ENCODE results near the gene CRYGC.
A peak's percentile ranks its signal among the peaks of the same experiment; 100 is the strongest.

CRYGC gene

DNA sequence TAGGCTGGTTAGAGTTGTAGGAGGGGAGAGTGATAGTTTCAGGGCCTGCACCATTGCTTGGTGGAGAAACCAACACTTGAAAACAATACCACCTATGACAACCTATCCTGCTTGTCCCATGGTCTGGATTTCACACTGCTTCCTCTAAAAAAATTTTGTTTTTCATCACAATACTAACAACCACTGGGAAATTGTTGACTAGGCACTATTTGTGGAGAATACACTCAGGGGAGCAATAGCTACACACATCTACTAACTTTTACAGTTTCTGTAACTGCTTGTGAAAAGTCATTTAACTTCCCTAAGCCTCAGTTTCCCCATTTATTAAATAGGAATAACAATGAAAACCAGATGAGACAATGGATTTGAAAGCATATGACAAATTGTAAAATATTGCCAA, 20.5 kb upstream of the CRYGC start:
- POLR2A ChIA-PET, result no interaction called here
- no peak for DNase-seq (ENCODE audit: extremely low spot score)
- TF ChIP-seq HDGF (IDR thresholded peaks at IDR 0.05; ENCODE audit: borderline replicate concordance), result no peak
- TF ChIP-seq ZNF384 (IDR thresholded peaks at IDR 0.05), result no peak
- no peak for TF ChIP-seq BHLHE40 (IDR thresholded peaks at IDR 0.05; ENCODE audit: borderline replicate concordance)
- TF ChIP-seq FOXM1 (IDR thresholded peaks at IDR 0.05; ENCODE audit: borderline replicate concordance), result no peak
- CTCF ChIA-PET, result no interaction called here

DNA sequence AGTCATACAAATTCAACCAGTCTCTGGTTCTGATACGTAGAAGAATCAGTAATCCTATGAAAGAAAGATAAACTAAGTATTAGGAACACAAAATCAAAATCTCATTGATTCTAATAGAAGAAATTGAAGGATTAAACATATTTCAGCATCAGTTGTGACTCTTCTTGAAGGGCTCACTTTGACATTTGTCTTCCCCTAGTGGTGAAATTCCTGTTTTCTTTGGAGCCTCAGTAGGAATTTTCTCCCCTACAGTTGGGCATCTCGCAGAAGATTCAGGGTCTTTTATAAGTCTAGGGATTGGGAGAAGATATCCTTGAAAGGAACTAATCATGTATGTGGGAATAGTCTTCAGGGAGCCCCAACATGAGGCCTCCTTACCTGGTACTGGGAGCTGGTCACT, 19.2 kb upstream of the CRYGC start:
- ChIA-PET POLR2A (no interaction called here), CTCF (no interaction called here)
- no peak for TF ChIP-seq CTBP1 (IDR thresholded peaks at IDR 0.05; ENCODE audit: borderline replicate concordance)
- DNase-seq (ENCODE audit: extremely low spot score), result no peak

DNA sequence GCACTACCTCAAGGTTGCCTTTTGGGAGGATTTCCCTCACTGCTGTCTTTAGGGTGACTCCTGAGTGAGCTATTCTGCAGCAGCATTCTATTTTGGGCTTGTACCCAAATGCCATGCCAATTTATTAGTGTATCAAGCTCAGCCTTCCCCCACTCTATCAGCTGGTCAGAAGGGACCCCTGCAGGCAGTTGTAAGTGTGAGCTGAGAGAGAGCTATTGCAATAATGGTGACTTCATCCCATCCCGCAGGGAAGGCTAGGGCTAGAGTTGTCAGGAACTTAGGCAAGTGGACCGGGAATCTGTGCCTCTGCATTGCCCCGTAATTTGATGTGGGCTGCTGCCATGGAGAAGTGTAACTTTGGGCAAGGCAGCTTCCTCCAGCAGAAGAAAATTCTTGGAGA, 18.1 kb upstream of the CRYGC start:
- TF ChIP-seq ELF4 (IDR thresholded peaks at IDR 0.05) (no peak), ZNF384 (IDR thresholded peaks at IDR 0.05) (no peak)
- no peak for DNase-seq (ENCODE audit: extremely low spot score)
- ChIA-PET CTCF (interaction anchor here (0.6 to 1.4 kb wide), 4 partner anchors 27 to 46 kb away, joined by 3 to 8 read pairs (median 4); no protein-coding TSS in a partner anchor), POLR2A (no interaction called here)

DNA sequence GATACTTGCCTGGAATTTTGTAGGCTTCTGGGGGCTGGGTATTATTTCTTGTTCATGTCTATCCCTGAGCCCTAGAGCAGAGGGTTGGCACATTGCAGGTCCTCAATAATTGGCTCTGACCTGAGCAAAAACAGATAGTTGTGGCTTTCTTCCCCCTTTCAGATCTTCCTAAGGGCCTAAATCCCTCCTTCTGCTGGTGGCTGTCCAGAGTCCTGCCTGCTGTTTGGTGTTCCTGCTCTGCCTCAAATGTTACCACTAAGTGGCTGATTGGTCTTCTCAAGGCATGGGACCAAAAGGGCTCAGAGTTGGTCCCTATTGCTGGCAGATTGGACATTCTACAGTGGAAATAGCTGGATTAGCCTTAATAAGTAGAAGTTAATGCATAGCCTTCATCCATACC, 17.4 kb upstream of the CRYGC start:
- DNase-seq (ENCODE audit: extremely low spot score), result no peak
- ChIA-PET POLR2A (no interaction called here), CTCF (interaction anchor here (0.7 to 1.4 kb wide), 3 partner anchors 37 to 107 kb away, joined by 4 to 8 read pairs (median 6); no protein-coding TSS in a partner anchor)
- no peak for TF ChIP-seq LEF1 (IDR thresholded peaks at IDR 0.05; ENCODE audit: borderline replicate concordance)
- TF ChIP-seq CTBP1 (IDR thresholded peaks at IDR 0.05; ENCODE audit: borderline replicate concordance), result no peak

DNA sequence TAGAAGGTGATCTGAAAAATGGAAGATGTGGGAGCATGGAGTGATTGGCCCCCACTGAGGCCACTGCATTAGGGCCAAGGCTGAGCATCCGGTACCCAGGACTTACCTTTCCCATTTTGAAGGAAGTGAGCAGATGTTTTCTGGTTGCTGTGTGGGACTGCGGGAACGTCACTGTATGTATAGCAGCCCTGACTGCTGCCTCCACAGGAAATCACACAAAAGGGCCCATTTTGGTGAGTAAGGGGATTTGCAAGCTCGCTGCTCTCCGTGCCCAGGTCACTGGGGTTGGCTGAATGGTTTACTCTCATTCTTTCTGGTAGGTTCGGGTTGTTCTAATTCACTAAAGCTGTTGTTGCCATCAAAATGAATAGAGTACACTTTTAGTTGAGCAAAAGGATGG, 16.4 kb upstream of the CRYGC start, which contains the start of gene CRYGB:
CRYGB (minus strand) TSS at position 153 of the 400 bp plus-strand sequence; CDS start at position 115, 38 bp downstream.
- no peak for DNase-seq (ENCODE audit: extremely low spot score)
- ChIA-PET CTCF (interaction anchor here (0.7 kb wide), 1 partner anchor 106 kb away, joined by 4 read pairs; no protein-coding TSS in a partner anchor), POLR2A (no interaction called here)
- TF ChIP-seq HDGF (IDR thresholded peaks at IDR 0.05; ENCODE audit: borderline replicate concordance) (no peak), TARDBP (IDR thresholded peaks at IDR 0.05) (no peak), CTBP1 (IDR thresholded peaks at IDR 0.05; ENCODE audit: borderline replicate concordance) (no peak), FOXM1 (IDR thresholded peaks at IDR 0.05; ENCODE audit: borderline replicate concordance) (no peak), LEF1 (IDR thresholded peaks at IDR 0.05; ENCODE audit: borderline replicate concordance) (no peak), SUZ12 (IDR thresholded peaks at IDR 0.05) (no peak), ELF4 (IDR thresholded peaks at IDR 0.05) (no peak), FOXA1 (IDR thresholded peaks at IDR 0.05) (no peak), NFRKB (IDR thresholded peaks at IDR 0.05) (no peak), BHLHE40 (IDR thresholded peaks at IDR 0.05; ENCODE audit: borderline replicate concordance) (no peak), SP1 (IDR thresholded peaks at IDR 0.05) (no peak), L3MBTL2 (conservative IDR thresholded peaks at IDR 0.05) (no peak), FOXK2 (IDR thresholded peaks at IDR 0.05) (no peak), ARNT (IDR thresholded peaks at IDR 0.05) (no peak), ZNF384 (IDR thresholded peaks at IDR 0.05) (no peak)
- TF ChIP-seq, protein P1, sequence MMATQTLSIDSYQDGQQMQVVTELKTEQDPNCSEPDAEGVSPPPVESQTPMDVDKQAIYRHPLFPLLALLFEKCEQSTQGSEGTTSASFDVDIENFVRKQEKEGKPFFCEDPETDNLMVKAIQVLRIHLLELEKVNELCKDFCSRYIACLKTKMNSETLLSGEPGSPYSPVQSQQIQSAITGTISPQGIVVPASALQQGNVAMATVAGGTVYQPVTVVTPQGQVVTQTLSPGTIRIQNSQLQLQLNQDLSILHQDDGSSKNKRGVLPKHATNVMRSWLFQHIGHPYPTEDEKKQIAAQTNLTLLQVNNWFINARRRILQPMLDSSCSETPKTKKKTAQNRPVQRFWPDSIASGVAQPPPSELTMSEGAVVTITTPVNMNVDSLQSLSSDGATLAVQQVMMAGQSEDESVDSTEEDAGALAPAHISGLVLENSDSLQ (IDR thresholded peaks at IDR 0.05), result no peak

DNA sequence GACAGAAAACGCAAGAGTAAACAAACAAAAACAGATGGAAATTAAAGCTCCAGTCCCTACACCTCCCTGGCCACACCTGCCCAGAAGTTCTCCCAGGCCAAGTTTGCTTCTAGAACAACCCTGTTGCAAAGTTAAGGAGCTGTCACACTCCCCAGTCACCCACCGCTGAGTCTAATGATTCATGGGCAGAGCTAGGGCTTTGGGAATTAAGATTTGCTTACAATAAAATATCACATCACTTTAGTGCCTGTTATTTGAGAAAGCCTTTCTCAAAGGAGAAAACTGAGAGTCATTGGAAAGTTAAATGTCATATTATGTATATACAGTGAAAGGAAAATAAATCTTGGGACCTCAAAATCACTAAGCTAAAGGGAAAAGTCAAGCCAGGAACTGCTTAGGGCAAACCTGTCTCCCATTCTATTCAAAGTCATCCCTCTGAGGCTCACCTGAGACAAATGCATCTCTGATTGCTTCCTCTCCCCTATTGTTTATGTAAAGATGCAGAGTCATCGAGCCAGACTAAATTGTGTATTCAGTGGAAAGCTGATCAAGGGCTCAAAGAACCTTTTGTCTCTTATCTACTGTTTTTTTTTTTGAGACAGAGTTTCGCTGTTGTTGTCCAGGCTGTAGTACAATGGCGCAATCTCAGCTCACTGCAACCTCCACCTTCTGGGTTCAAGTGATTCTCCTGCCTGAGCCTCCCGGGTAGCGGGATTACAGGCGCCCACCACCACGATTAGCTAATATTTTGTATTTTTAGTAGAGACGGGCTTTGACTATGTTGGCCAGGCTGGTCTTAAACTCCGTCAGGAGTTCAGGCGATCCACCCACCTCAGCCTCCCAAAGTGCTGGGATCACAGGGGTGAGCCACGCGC, 13.5 kb upstream of the CRYGC start:
- TF ChIP-seq ARNT (IDR thresholded peaks at IDR 0.05) (no peak), ZNF384 (IDR thresholded peaks at IDR 0.05) (no peak)
- TF ChIP-seq, protein P1 (IDR thresholded peaks at IDR 0.05), result peak; percentile 81
- CTCF ChIA-PET, result interaction anchor here (0.9 to 1.9 kb wide), 2 partner anchors 8 to 32 kb away, joined by 3 to 14 read pairs; no protein-coding TSS in a partner anchor
- POLR2A ChIA-PET, result interaction anchor here (1.0 to 1.2 kb wide), 2 partner anchors 18 to 111 kb away, joined by 3 read pairs; no protein-coding TSS in a partner anchor
- DNase-seq (ENCODE audit: extremely low spot score), result no peak

DNA sequence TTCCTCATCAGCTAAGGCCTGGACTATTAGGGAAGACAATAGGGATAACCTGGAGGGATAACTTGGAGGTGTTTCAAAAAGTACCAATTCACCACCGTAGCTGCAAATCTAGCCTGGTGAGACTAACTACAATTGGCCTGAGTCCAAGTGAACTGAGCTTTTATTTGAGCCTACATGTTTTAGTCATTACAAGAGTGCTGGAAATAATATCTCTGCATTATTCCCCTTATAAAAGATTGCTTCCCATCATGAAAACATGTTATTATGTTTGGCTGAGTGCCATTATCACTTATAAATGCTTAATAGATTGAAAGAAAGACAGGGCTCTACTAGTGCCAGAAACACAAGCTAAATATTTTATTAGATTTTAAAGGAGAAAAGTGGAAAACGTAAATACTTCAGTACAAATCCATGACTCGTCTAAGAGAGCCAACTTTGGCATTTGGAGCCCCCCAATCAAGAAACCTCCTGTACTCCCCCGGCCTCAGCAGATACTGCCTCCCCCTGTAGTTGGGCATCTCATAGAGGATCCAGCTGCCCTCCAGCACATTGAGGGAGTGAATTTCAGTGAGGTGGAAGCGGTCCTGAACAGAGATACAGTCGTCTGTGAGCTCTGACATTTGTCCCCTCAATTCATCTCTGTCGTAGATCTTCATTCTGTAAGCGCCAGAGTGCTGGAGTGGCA, 12.8 kb upstream of the CRYGC start:
- CTCF ChIA-PET, result interaction anchor here (0.9 to 1.9 kb wide), 2 partner anchors 7 to 33 kb away, joined by 3 to 14 read pairs; no protein-coding TSS in a partner anchor
- POLR2A ChIA-PET, result interaction anchor here (1.0 to 1.2 kb wide), 2 partner anchors 17 to 112 kb away, joined by 3 read pairs; no protein-coding TSS in a partner anchor
- no peak for DNase-seq (ENCODE audit: extremely low spot score)
- TF ChIP-seq FOXK2 (IDR thresholded peaks at IDR 0.05) (no peak), LEF1 (IDR thresholded peaks at IDR 0.05; ENCODE audit: borderline replicate concordance) (no peak), BHLHE40 (IDR thresholded peaks at IDR 0.05; ENCODE audit: borderline replicate concordance) (no peak), TARDBP (IDR thresholded peaks at IDR 0.05) (no peak), NFRKB (IDR thresholded peaks at IDR 0.05) (no peak), ARNT (IDR thresholded peaks at IDR 0.05) (no peak), ZNF384 (IDR thresholded peaks at IDR 0.05) (no peak), FOXA1 (IDR thresholded peaks at IDR 0.05) (no peak), L3MBTL2 (conservative IDR thresholded peaks at IDR 0.05) (no peak), ELF4 (IDR thresholded peaks at IDR 0.05) (no peak), HDGF (IDR thresholded peaks at IDR 0.05; ENCODE audit: borderline replicate concordance) (no peak), SUZ12 (IDR thresholded peaks at IDR 0.05) (no peak), CTBP1 (IDR thresholded peaks at IDR 0.05; ENCODE audit: borderline replicate concordance) (no peak), FOXM1 (IDR thresholded peaks at IDR 0.05; ENCODE audit: borderline replicate concordance) (no peak), SP1 (IDR thresholded peaks at IDR 0.05) (no peak)
- TF ChIP-seq, protein P1 (IDR thresholded peaks at IDR 0.05), result no peak

Measured in HEK293T (cell line).